Heart left ventricle (tissue), 13 donors: ENCODE measurements around the gene CIAO3.

ENCODE experiments used
- CTCF ChIP-seq, 12 donors: fragments of 200-600 bp; sonication (generic) in 4 of 12; IDR thresholded peaks; one replicate each; pipeline versions ENCODE4 v1.5.0 to v1.8.0; 2018 to 2022; ENCODE audit warnings: antibody characterized with exemption in 12 of 12, mild to moderate bottlenecking in 5 of 12
- POLR2A ChIP-seq, 2 donors: fragments of 450-650 bp; IDR thresholded peaks; one replicate each; pipeline ENCODE4 v1.6.1; 2017; ENCODE audit warnings: antibody characterized with exemption in 2 of 2, mild to moderate bottlenecking in 2 of 2, moderate library complexity in 2 of 2
- donor health status: ischemic (EF 13 %, LVEDD 7.1; RV severe dilation, severe dysfunction).
- donor health status: DM: no; HTN: yes; CAD: no.
- donor health status: DM: no; HTN: no; CAD: no.
- donor health status: ischemic (EF 25% LVEDD 6.9; RV normal size, moderate dysfunction).
- donor health status: ischemic (EF 25% LVEDD 5.7; RV mildly dilated, moderate dysfunction).
- donor health status: ischemic (EF 35%, LVEDD 5.7; RV mildly dilated, moderate dysfunction).
- donor health status: nonischemic (EF 11% LVEDD 7.7; RV severe dilation, severe dysfunction).
- donor health status: DM: yes; HTN: yes; CAD: no.
- donor health status: PGD.
- donor health status: ischemic (EF 29% LVEDD 5.4; RV normal size, mild dysfunction).
- donor health status: nonischemic (EF 23%, LVEDD 6.1; RV moderate dilation, normal function).

- TF ChIP-seq CTCF (IDR thresholded peaks at IDR 0.05) (no peak), POLR2A (IDR thresholded peaks at IDR 0.05) (no peak)
These were observed 49.3 kb upstream of the CIAO3 start for GRCh38 chr16:790086-790485.
